Effector memory CD8-positive, alpha-beta T cell (primary cell): Measurements from ENCODE around the gene LRRC45.
"Not testable (repeated sequence)": the region's sequence is repeated elsewhere in the genome, so short reads cannot be mapped to it uniquely, and the experiment has no call there.

Source experiments
- ATAC-seq: fragments of 150-1000 bp; cut with Tn5 transposase; replicated peaks from 2 replicates; pipeline ENCODE4 v1.10.0; 2021; ENCODE audit warnings: mild to moderate bottlenecking, moderate library complexity
- DNase-seq, 3 experiments: peaks; one replicate each; pipeline ENCODE4 v3.0.0; 2021
- H3K27ac Mint-ChIP-seq, 2 donors: one replicate each; pipeline ENCODE4 v1.8.0; 2022; ENCODE audit warnings: mild to moderate bottlenecking in 2 of 2, mixed read lengths in 2 of 2, moderate library complexity in 2 of 2
- H3K27me3 Mint-ChIP-seq, 2 donors: one replicate each; pipeline ENCODE4 v1.8.0; 2022; ENCODE audit warnings: mixed read lengths in 2 of 2
- H3K36me3 Mint-ChIP-seq: one replicate; pipeline ENCODE4 v1.8.0; 2022; ENCODE audit warnings: mild to moderate bottlenecking, moderate library complexity, mixed read lengths; ENCODE audit not compliant: insufficient read depth
- H3K4me1 Mint-ChIP-seq, 2 donors: one replicate each; pipeline ENCODE4 v1.8.0; 2022; ENCODE audit warnings: low read depth in 2 of 2, mixed read lengths in 2 of 2
- H3K4me3 Mint-ChIP-seq, 2 donors: one replicate each; pipeline ENCODE4 v1.8.0; 2022; ENCODE audit warnings: mild to moderate bottlenecking in 2 of 2, mixed read lengths in 2 of 2, moderate library complexity in 2 of 2
- H3K9me3 Mint-ChIP-seq, 2 donors: one replicate each; pipeline ENCODE4 v1.8.0; 2022; ENCODE audit warnings: mixed read lengths in 2 of 2
- total RNA-seq, 9 experiments: gene quantifications; one replicate each; lab custom pipeline; 2026; lab: John Stamatoyannopoulos, UW

The LRRC45 gene
- total RNA-seq, result 14.3 to 39.0 (median 22.4) reads per million in 9 experiments

DNA sequence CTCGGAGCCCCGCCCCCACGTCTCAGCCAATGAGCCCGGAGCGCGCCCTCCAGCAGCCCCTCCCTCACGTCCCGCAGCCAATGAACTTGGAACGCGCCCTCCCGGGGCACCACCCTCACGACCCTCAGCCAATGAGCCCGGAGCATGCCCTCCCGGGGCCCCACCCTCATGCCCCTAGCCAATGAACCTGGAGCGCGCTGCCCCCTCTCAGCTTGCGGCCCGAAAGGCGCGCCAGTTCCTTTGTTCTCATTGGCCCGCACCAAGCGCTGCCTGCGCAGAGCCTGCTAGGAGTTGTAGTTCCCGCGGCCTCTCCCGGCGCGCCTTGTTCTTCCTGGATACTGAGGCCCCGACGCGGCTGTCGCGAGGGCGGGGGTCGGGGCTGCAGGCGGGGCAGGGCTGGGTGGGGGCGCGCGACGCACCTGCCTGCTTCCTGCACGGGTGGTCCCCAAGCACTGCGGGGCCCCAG lies at the start of gene LRRC45:
TSS of gene LRRC45 (plus strand) at position 325 of the 466 bp plus-strand sequence. CDS start 339 bp downstream, outside the sequence.
- Mint-ChIP-seq H3K27ac (peak within 1 kb of the TSS in 1 of 2 donors; percentile 77), H3K9me3 (no peaks in the 10 kb centered on the region), H3K27me3 (no peaks in the 10 kb centered on the region), H3K36me3 (peaks cover 11% of the 10 kb centered on the region), H3K4me1 (peaks cover 13 to 25% of the 10 kb centered on the region in 2 donors), H3K4me3 (peak within 1 kb of the TSS; percentile 72 to 80)
- ATAC-seq (peak; percentile 93), DNase-seq (peak; percentile 98 to 99 (median 99))

DNA sequence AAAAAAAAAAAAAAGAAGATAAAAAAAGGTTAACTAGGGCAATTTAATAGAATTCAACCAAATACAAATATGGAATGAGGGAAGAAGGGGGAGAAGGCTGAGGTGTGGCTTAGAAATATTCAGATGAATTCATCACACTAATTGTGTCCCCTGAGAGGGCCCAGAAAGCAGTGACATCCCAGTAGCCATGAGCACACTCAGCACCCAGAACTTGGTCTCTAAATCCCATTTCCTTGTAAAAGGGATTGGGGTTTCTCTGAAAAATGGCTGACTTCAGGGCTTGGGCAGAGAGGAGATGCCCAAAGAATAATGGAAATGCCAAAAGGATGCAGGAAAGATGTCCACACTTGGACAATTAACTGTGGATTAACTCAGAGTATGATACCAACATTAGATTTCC lies 49.7 kb upstream of the LRRC45 start:
- H3K4me1 Mint-ChIP-seq, result peaks cover 11 to 14% of the 10 kb centered on the region in 2 donors
- no peaks in the 10 kb centered on the region for H3K9me3 Mint-ChIP-seq
- no peak for ATAC-seq
- H3K4me3 Mint-ChIP-seq, result no peak overlapping the region
- DNase-seq, result no peak
- H3K27ac Mint-ChIP-seq, result no peak overlapping the region
- H3K27me3 Mint-ChIP-seq, result no peaks in the 10 kb centered on the region
- peaks cover 8% of the 10 kb centered on the region for H3K36me3 Mint-ChIP-seq

DNA sequence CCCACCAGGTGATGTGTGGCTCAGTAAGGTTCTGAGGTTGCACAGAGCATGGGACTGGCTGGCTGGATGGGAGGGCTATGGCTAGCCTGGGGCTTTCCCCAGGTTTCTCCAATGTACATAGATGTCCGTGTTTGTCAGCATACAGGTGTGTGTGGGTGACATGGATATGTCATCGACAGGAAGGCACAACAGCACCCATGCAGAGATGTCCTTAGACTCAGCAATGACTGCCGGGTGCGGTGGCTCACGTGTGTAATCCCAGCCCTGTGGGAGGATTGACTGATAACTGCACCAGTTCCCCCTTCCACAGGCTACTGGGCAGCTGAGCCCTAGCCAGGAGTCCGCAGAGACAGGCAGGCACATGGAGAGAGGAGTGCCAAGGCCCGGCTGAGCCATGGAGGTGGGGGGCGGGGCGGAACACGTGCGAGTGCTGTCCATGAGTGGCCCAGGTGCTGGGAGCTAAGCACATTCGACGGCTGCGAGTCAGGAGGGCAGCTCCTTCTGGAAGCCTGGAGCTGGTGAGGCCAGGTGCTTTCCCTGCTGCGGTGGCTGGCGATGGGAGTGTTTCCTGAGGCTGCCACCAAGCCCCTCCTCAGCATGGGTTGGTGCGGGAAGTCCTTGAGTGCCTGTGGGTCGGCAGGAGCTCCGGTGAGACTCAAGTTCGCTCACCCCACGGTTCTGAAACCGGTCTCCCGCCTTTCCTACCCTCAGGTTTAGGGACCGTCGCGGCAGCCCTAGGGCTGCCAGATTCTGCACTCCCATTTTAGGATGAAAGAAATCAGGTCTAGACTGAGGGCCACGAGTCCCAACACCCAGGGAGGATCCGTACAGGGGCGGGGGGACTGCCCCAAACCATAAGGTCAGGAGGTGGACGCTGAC lies 46.5 kb upstream of the LRRC45 start:
- Mint-ChIP-seq H3K4me1 (peaks cover 16 to 30% of the 10 kb centered on the region in 2 donors), H3K27ac (peak overlapping the region; percentile 94 to 96), H3K36me3 (peaks cover 11% of the 10 kb centered on the region), H3K27me3 (no peaks in the 10 kb centered on the region), H3K4me3 (peak overlapping the region; percentile 92 to 98), H3K9me3 (no peaks in the 10 kb centered on the region)
- DNase-seq (no peak), ATAC-seq (peak; percentile 18)

DNA sequence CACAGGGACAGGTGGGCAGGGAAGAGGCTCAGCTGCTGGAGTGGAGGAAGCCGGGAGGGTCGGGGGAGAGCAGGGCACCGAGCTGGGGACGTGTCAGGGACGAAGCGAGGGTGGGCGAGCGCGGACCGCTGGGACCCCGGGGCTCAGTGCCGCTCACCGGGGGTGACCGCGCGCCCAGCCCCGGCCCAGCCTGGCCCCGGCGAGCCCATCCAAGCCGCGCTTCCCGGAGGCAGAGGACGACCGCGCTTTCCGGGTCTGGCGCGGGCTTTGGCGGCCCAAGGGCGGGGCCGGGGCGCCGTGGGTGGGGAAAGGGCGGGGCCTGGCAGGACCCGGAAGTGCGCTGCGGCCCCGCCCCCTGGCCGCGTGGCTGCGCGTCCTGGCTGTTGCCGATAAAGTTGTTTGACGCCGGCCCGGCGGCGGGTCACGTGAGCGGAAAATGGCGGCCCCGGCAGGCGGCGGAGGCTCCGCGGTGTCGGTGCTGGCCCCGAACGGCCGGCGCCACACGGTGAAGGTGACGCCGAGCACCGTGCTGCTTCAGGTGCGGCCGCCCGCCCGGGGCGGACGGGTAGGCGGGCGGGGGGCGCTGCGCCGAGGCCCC lies 45.8 kb upstream of the LRRC45 start, which contains the start of gene ASPSCR1:
TSS of gene ASPSCR1 (plus strand) at position 419 of the 598 bp plus-strand sequence. CDS start at position 437, 18 bp downstream.
- DNase-seq, result peak; percentile 83 to 87 (median 84)
- H3K4me3 Mint-ChIP-seq, result peak within 1 kb of the TSS; percentile 92 to 98

DNA sequence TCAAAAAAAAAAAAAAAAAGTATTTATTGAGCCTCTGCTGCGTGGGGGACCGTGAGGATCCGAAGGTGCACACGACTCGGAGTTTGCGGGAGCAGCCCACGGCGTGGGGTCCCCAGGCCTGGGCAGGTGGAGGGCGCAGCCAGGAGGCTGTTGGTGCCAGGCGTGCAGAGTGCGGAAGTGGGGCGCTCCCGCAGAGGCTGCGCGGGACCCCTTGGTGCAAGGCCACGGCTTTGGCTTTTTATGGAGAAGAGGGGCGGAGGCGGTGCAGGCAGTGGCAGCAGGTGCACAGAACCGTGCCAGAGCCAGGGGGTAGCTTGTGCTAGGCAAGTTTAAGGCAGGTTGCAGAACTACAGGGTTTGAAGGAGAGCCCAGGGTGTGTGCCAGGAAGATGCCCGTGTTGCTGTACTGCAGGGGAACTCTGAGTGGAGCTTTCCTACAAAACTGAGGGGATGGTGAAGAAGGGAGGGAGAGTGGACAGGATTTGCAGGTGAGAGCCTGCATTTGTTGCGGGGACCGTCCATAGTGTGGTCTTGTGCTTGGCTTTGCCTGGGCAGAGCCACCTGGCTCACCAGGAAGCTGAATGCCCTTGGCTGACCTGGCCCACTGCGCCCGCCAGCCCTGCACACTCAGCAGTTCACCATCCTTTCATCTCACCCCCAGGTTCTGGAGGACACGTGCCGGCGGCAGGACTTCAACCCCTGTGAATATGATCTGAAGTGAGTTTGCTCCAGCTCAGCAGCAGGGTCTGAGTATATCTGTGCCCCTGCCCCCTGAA lies 44.4 kb upstream of the LRRC45 start:
- ATAC-seq (no peak), DNase-seq (no peak)
- no peaks in the 10 kb centered on the region for H3K27me3 Mint-ChIP-seq
- H3K9me3 Mint-ChIP-seq, result no peaks in the 10 kb centered on the region
- peak overlapping the region in 1 of 2 donors; percentile 66 for H3K27ac Mint-ChIP-seq
- H3K4me3 Mint-ChIP-seq, result peak overlapping the region; percentile 92 to 98
- peaks cover 18% of the 10 kb centered on the region for H3K36me3 Mint-ChIP-seq
- H3K4me1 Mint-ChIP-seq, result peaks cover 23 to 30% of the 10 kb centered on the region in 2 donors

More for the DNA sequence above, 45.8 kb upstream of the LRRC45 start, which contains the start of gene ASPSCR1:
- Mint-ChIP-seq H3K9me3 (no peaks in the 10 kb centered on the region), H3K27ac (peak within 1 kb of the TSS; percentile 94 to 96), H3K36me3 (peaks cover 11% of the 10 kb centered on the region), H3K27me3 (no peaks in the 10 kb centered on the region), H3K4me1 (peaks cover 18 to 30% of the 10 kb centered on the region in 2 donors)
- ATAC-seq, result peak; percentile 93

DNA sequence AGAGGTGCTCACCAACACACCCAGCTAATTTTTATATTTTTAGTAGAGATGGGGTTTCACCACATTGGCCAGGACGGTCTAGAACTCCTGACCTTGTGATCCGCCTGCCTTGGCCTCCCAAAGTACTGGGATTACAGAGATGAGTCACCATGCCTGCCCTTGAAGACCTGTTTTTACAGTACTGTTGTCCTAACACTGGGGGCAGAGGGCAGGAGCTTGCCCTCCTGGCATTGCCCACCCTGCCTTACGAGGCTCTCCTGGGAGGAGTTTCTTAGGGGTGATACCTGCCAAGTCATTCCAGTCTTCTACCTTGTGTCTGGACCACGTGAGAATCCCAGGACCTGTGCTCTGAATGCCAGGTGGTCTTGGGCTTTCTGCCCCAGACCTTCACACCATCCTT lies 43.0 kb upstream of the LRRC45 start:
- Mint-ChIP-seq H3K9me3 (no peaks in the 10 kb centered on the region), H3K27ac (no peak overlapping the region), H3K4me3 (peak overlapping the region; percentile 41 to 55), H3K36me3 (peaks cover 18% of the 10 kb centered on the region), H3K27me3 (no peaks in the 10 kb centered on the region), H3K4me1 (peaks cover 26 to 30% of the 10 kb centered on the region in 2 donors)
- ATAC-seq (no peak), DNase-seq (no peak)

DNA sequence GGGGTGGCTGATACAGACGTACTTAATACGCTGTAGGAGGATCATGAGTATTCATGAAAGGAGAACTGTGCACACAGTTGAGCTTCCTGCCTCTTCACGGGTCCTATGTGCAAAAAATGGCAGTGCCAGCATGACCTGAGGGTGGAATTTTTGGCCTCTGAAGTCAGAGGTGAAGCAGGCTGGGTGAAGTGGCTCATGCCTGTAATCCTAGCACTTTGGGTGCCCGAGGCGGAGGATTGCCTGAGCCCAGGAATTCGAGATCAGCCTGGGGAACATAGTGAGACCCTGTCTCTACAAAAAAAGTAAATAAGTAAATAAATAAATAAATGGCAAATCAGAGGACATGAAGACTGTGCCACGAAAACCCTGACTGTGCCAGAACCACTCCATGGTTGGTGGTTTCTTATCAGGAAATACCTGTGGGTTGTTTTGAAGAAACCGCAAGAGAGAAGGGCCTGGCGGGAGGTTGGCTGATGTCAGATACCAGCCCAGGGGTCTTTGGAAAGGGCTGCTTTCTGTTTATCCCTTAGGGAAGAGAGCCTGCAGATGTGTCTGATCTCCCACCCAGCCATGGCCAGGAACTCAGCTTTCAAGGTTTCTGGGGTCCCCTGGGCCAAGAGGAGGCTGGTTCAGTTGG lies 42.3 kb upstream of the LRRC45 start:
- Mint-ChIP-seq H3K36me3 (peaks cover 23% of the 10 kb centered on the region), H3K4me3 (no peak overlapping the region), H3K27me3 (no peaks in the 10 kb centered on the region), H3K4me1 (peaks cover 27 to 30% of the 10 kb centered on the region in 2 donors), H3K9me3 (no peaks in the 10 kb centered on the region), H3K27ac (no peak overlapping the region)
- DNase-seq (no peak), ATAC-seq (no peak)

DNA sequence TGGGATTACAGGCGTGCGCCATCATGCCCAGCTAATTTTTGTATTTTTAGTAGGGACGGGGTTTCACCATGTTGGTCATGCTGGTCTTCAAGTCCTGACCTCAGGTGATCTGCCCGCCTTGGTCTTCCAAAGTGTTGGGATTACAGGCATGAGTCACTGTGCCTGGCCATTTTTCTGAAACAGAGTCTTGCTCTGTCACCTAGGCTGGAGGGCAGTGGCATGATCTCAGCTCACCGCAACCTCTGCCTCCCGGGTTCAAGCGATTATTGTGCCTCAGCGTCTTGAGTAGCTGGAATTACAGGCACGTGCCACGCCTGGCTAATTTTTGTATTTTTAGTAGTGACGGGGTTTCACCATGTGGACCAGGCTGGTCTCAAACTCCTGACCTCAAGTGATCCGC lies 41.6 kb upstream of the LRRC45 start:
- not testable (repeated sequence) for ATAC-seq

DNA sequence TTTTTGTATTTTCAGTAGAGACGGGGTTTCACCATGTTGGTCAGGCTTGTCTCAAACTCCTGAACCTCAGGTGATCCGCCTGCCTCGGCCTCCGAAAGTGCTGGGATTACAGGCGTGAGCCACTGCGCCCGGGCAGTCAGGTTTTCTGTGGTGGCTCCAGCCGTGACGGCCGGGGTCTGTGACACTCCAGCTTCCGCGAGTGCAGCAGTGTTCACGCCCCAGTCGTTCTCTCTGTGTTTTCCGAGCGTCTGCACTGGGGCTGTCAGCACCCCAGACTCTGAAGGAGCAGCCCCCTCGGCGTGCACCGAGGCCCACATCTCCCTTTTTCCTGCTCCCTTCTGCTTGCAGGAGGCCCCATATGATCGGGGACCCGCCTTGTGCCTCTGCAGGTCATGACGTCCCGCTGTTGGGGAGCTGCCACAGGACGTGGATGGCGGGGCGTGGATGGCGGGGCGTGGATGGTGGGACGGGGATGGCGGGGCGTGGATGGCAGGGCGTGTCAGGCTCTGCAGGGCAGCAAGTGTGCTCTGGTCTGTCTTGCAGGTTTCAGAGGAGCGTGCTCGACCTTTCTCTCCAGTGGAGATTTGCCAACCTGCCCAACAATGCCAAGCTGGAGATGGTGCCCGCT lies 40.0 kb upstream of the LRRC45 start:
- Mint-ChIP-seq H3K27me3 (no peaks in the 10 kb centered on the region), H3K27ac (peak overlapping the region in 1 of 2 donors; percentile 16), H3K36me3 (peaks cover 31% of the 10 kb centered on the region), H3K9me3 (no peaks in the 10 kb centered on the region), H3K4me1 (peaks cover 24 to 25% of the 10 kb centered on the region in 2 donors), H3K4me3 (no peak overlapping the region)
- ATAC-seq, result no peak
- DNase-seq, result no peak

More for the DNA sequence above, 41.6 kb upstream of the LRRC45 start:
- peaks cover 24% of the 10 kb centered on the region for H3K36me3 Mint-ChIP-seq
- not testable (repeated sequence) for DNase-seq, H3K9me3 Mint-ChIP-seq, H3K4me3 Mint-ChIP-seq, H3K27me3 Mint-ChIP-seq, H3K27ac Mint-ChIP-seq
- H3K4me1 Mint-ChIP-seq, result peaks cover 24 to 28% of the 10 kb centered on the region in 2 donors

DNA sequence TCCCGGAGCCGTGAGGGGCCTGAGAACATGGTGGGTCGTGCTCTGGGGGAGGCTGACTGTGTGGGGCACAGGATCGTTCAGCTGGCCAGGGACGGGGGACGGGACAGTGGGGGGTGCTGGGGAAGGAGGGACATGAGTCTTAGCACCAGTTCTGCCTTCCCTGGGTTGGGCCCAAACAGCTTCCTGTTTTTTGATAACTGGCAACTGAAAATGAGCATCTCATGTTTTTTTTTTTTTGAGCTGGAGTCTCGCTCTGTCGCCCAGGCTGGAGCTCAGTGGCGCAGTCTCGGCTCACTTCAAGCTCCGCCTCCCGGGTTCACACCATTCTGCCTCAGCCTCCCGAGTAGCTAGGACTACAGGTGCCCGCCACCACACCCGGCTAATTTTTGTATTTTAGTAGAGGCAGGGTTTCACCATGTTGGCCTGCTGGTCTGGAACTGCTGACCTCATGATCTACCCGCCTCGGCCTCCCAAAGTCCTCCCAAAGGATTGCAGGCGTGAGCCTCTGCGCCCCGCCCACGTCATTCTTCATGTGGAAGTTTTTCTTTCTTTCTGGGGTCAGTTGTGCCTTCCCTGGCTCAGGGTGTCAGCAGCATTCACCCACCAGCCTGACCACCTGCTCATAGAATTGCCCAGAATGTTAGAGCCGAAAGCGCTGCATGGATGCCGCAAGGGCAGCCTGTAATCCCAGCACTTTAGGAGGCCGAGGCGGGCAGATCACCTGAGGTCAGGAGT lies 39.3 kb upstream of the LRRC45 start:
- H3K27me3 Mint-ChIP-seq, result no peaks in the 10 kb centered on the region
- H3K9me3 Mint-ChIP-seq, result no peaks in the 10 kb centered on the region
- H3K27ac Mint-ChIP-seq, result no peak overlapping the region
- ATAC-seq (no peak), DNase-seq (no peak)
- H3K4me3 Mint-ChIP-seq, result no peak overlapping the region
- H3K36me3 Mint-ChIP-seq, result peaks cover 31% of the 10 kb centered on the region
- peaks cover 18 to 25% of the 10 kb centered on the region in 2 donors for H3K4me1 Mint-ChIP-seq

DNA sequence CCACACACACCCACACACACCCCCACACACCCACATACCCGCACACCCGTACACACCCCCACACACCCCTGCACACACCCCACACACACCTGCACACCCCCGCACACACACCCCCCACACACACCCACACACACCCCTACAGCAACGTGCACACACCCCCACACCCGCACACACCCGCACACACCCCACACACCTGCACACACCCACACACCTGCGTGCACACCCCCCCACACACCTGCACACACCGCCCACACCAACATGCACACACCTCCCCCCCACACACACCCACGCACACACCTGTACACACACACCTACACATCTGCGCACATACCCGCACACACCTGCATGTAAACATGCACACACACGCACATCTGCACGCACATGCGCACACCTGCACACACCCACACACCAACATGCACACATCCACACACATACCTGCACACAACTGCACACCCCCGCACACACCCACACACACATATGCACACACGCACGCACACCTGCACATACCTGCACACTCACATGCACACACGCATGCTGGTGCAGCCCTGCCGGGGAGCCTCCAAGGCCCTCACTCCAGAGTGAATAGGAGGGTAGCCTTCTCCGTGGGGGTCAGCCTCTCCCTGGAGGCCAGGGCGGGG lies 38.2 kb upstream of the LRRC45 start:
- no peak for ATAC-seq

More for the DNA sequence above, 38.2 kb upstream of the LRRC45 start:
- DNase-seq, result no peak
- no peaks in the 10 kb centered on the region for H3K9me3 Mint-ChIP-seq
- H3K4me1 Mint-ChIP-seq, result peaks cover 14 to 25% of the 10 kb centered on the region in 2 donors
- H3K27me3 Mint-ChIP-seq, result no peaks in the 10 kb centered on the region
- peaks cover 31% of the 10 kb centered on the region for H3K36me3 Mint-ChIP-seq
- H3K4me3 Mint-ChIP-seq, result no peak overlapping the region
- no peak overlapping the region for H3K27ac Mint-ChIP-seq
